KG1 (cell line): ENCODE results near the gene SCFD2.

Experiments used
- DNase-seq: peaks from one replicate; lab custom pipeline; 2025; lab: John Stamatoyannopoulos, UW

The SCFD2 gene

GRCh38 chr4:52824603-52825459 lies 541.0 kb downstream of the SCFD2 start:
- DNase-seq = no peak

DNA sequence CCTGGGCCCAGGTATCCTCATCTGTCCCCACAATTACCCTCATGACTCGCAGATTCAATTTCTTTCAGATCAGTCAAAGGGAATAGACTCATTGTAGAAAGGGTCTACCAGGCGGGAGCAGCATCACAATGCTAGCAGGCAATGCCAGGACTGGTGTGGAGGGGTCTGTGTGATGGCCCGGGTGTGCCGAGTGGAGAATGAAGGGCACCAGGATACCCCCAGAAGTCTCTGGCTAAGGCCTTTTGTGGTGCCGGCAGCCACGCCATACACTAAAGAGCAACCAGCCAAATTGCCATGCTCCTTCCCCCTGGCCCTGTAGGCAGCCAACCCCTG lies 541.6 kb downstream of the SCFD2 start:
- DNase-seq = no peak

GRCh38 chr4:52823702-52824092 lies 542.2 kb downstream of the SCFD2 start:
- DNase-seq = no peak
